ENCODE data around the gene CSN1S1. TPM values are rescaled to one million over a fixed set of nuclear protein-coding genes. Genes with fewer than 3 reads are reported as not detected.

CSN1S1 gene
- total and polyA plus RNA-seq, 2 of the 13 experiments (the other 11 are each of a cell fraction or from before 2014, with no cell fraction given): not detected

GRCh38 chr4:69894721-69895120 is 36.1 kb upstream of the CSN1S1 start:
- no peak overlapping the region for H3K4me3 ChIP-seq (replicated peaks in 1 of 3; ENCODE audit: insufficient read depth in 1 of 3, low read depth in 2 of 3, low read length in 3 of 3)

More at GRCh38 chr4:69894721-69895120, 36.1 kb upstream of the CSN1S1 start:
- no peak overlapping the region for H3K27ac ChIP-seq (ENCODE audit: extremely low read length, insufficient read depth, low read length)
- H3K4me1 ChIP-seq (ENCODE audit: insufficient read depth, low read length): peaks cover 7% of the 10 kb centered on the region; the same call in 1 of the 2 replicates
- no peak overlapping the region for H3K4me2 ChIP-seq (ENCODE audit: low read depth, low read length)
- TF ChIP-seq ZNF687 (CRISPR knock-in tag; IDR thresholded peaks at IDR 0.05): no peak
- TF ChIP-seq DBP (CRISPR knock-in tag; IDR thresholded peaks at IDR 0.05; ENCODE audit: not compliant biosample characterization): no peak
- no peak for TF ChIP-seq ZFY (CRISPR knock-in tag; IDR thresholded peaks at IDR 0.05)
- H3K27me3 ChIP-seq (ENCODE audit: control insufficient read depth in 1 of 2, insufficient read depth in 2 of 2, low read length in 2 of 2): no peaks in the 10 kb centered on the region
- no peaks in the 10 kb centered on the region for H3K36me3 ChIP-seq (replicated peaks in 1 of 2; ENCODE audit: control insufficient read depth in 1 of 2, insufficient read depth in 2 of 2, low read length in 2 of 2)
- POLR2A ChIA-PET: no interaction called here
- WGBS (ENCODE audit: low lambda C conversion rate): 97% methylated on average over 3 of the region's 3 CpGs
- FAIRE-seq (no peak), ATAC-seq (no peak), DNase-seq (ENCODE audit: low spot score) (no peak)
- H3K79me2 ChIP-seq (ENCODE audit: insufficient read depth, low read length): no peaks in the 10 kb centered on the region
- no peak overlapping the region for H3K9ac ChIP-seq (ENCODE audit: insufficient read depth, low read depth, low read length)
- no TSS peak for BruUV-seq (replicated peaks)
- no peaks in the 10 kb centered on the region for H4K20me1 ChIP-seq (ENCODE audit: insufficient read depth, low read length)
- intact Hi-C loops (cut with micrococcal nuclease; ENCODE audit: unreplicated experiment) (loop anchor here (5.0 kb wide), 1 partner anchor 288 kb away; no protein-coding TSS in a partner anchor), in situ Hi-C loops (cut with HindIII; ENCODE audit: extremely low pct_ligation_motif_present, low pct_unique_long_range_greater_than_20kb) (loop anchor here (5.0 kb wide), 1 partner anchor 613 kb away; no protein-coding TSS in a partner anchor)
- H3K9me3 ChIP-seq (ENCODE audit: low read length): no peaks in the 10 kb centered on the region
- CTCF ChIA-PET (ENCODE audit: low intra/inter-chr PET ratio, low total read pairs): no interaction called here
- no peak overlapping the region for H2AFZ ChIP-seq (ENCODE audit: low read length)

Measured in HepG2 (cell line).